SK-N-SH (cell line): ENCODE results near the gene NDUFB2. TPM values are rescaled to one million over a fixed set of nuclear protein-coding genes. Genes with fewer than 3 reads are reported as not detected.

Experiments
- CTCF ChIA-PET: fragments of 300-600, 350-600 bp; formaldehyde crosslinking; extraction: SDS; loops from one replicate; lab custom pipeline; 2021; lab: Yijun Ruan, JAX
- POLR2A ChIA-PET: fragments of 350-600 bp; sonication (Branson Sonifier 250); formaldehyde crosslinking; extraction: SDS; loops from one replicate; lab custom pipeline; 2020; ENCODE audit warnings: antibody characterized with exemption, inconsistent platforms; lab: Yijun Ruan, JAX
- DNase-seq: peaks from one replicate; pipeline ENCODE4 v3.0.0; 2012
- H2AFZ ChIP-seq: fragments of 200-600 bp; sonication (generic); 2 replicates; pipeline ENCODE4 v1.8.1; 2016; ENCODE audit warnings: antibody characterized with exemption, mild to moderate bottlenecking, low read depth
- H3F3A ChIP-seq: fragments of 200-600 bp; sonication (generic); replicated peaks from 2 replicates; pipeline ENCODE3; 2016; ENCODE audit warnings: antibody characterized with exemption, mild to moderate bottlenecking; ENCODE audit not compliant: insufficient read depth
- H3K27ac ChIP-seq, 2 experiments: fragments of 200-500 bp in 1 of 2; fragments of 200-600 bp in 1 of 2; sonication (Bioruptor generic) in 1 of 2; sonication (generic), shearing (Covaris generic) in 1 of 2; 2 replicates each; pipeline versions ENCODE4 v1.5.1 to v1.6.1; 2014 to 2016; ENCODE audit warnings: low read depth in 2 of 2, inconsistent platforms in 1 of 2, low read length in 1 of 2, mild to moderate bottlenecking in 1 of 2, mixed read lengths in 1 of 2
- H3K27me3 ChIP-seq: fragments of 200-600 bp; sonication (generic), shearing (Covaris generic); 2 replicates; pipeline ENCODE4 v1.6.1; 2016; ENCODE audit warnings: mixed run types; ENCODE audit not compliant: insufficient read depth
- H3K36me3 ChIP-seq, 2 experiments: fragments of 200-500 bp in 1 of 2; fragments of 200-600 bp in 1 of 2; sonication (Bioruptor generic) in 1 of 2; sonication (generic) in 1 of 2; replicated peaks in 1 of 2; 2 replicates each; pipeline versions ENCODE3 to v1.5.1; 2014 to 2016; ENCODE audit warnings: low read length in 1 of 2, mild to moderate bottlenecking in 1 of 2; ENCODE audit not compliant: insufficient read depth in 2 of 2, control insufficient read depth in 1 of 2
- H3K4me1 ChIP-seq, 2 experiments: fragments of 200-500 bp in 1 of 2; fragments of 200-600 bp in 1 of 2; sonication (Bioruptor generic) in 1 of 2; sonication (generic), shearing (Covaris generic) in 1 of 2; 2 replicates each; pipeline versions ENCODE4 v1.5.1 to v1.6.1; 2014 to 2016; ENCODE audit warnings: low read depth in 1 of 2, low read length in 1 of 2, mixed run types in 1 of 2; ENCODE audit not compliant: insufficient read depth in 2 of 2, control insufficient read depth in 1 of 2
- H3K4me2 ChIP-seq: fragments of 200-600 bp; sonication (generic), shearing (Covaris generic); 2 replicates; pipeline ENCODE4 v1.6.1; 2017; ENCODE audit warnings: mixed run types
- H3K4me3 ChIP-seq, 2 experiments: fragments of 200-500 bp in 1 of 2; fragments of 200-600 bp in 1 of 2; sonication (Bioruptor generic) in 1 of 2; sonication (generic), shearing (Covaris generic) in 1 of 2; 2 replicates each; pipeline versions ENCODE4 v1.5.1 to v1.8.1; 2014 to 2016; ENCODE audit warnings: low read depth in 2 of 2, inconsistent platforms in 1 of 2, low read length in 1 of 2, mild to moderate bottlenecking in 1 of 2, mixed read lengths in 1 of 2, moderate library complexity in 1 of 2
- H3K79me2 ChIP-seq: fragments of 200-600 bp; sonication (generic); 2 replicates; pipeline ENCODE4 v1.8.1; 2017; ENCODE audit warnings: mild to moderate bottlenecking; ENCODE audit not compliant: insufficient read depth
- H3K9ac ChIP-seq: fragments of 200-600 bp; sonication (generic); 2 replicates; pipeline ENCODE4 v1.6.1; 2017; ENCODE audit warnings: mixed run types
- H3K9me2 ChIP-seq: fragments of 200-600 bp; sonication (generic); 2 replicates; pipeline ENCODE4 v1.6.1; 2017; ENCODE audit warnings: mixed run types
- H3K9me3 ChIP-seq: fragments of 200-600 bp; sonication (generic); 2 replicates; pipeline ENCODE4 v1.6.1; 2017; ENCODE audit warnings: mixed run types, mild to moderate bottlenecking, moderate library complexity
- H4K20me1 ChIP-seq: fragments of 200-600 bp; sonication (generic); 2 replicates; pipeline ENCODE4 v1.6.1; 2017; ENCODE audit warnings: mild to moderate bottlenecking, mixed run types; ENCODE audit not compliant: insufficient read depth
- GABPA ChIP-seq: IDR thresholded peaks from 2 replicates; pipeline ENCODE4 v1.4.0; 2012; ENCODE audit warnings: low read depth, mild to moderate bottlenecking
- GATA2 ChIP-seq: sonication (generic); formaldehyde crosslinking; IDR thresholded peaks from 2 replicates; pipeline ENCODE4 v1.5.0; 2020; ENCODE audit warnings: mild to moderate bottlenecking, missing genetic modification reagents
- JUND ChIP-seq: IDR thresholded peaks from 2 replicates; pipeline ENCODE4 v1.4.0; 2012
- MAX ChIP-seq: IDR thresholded peaks from 2 replicates; pipeline ENCODE4 v1.4.0; 2012; ENCODE audit warnings: low read depth
- MEF2A ChIP-seq: IDR thresholded peaks from 2 replicates; pipeline ENCODE4 v1.4.0; 2012; ENCODE audit warnings: low read depth, borderline replicate concordance
- NRF1 ChIP-seq: IDR thresholded peaks from 2 replicates; pipeline ENCODE4 v1.6.1; 2012; ENCODE audit warnings: low read depth, mild to moderate bottlenecking, low read length
- REST ChIP-seq: IDR thresholded peaks from 2 replicates; pipeline ENCODE4 v1.6.1; 2012; ENCODE audit warnings: mild to moderate bottlenecking, low read depth, low read length, moderate library complexity
- RFX5 ChIP-seq: IDR thresholded peaks from 2 replicates; pipeline ENCODE4 v1.6.1; 2012; ENCODE audit warnings: mild to moderate bottlenecking, improper control_type of control experiment, low read length
- RXRA ChIP-seq: IDR thresholded peaks from 2 replicates; pipeline ENCODE4 v1.4.0; 2012; ENCODE audit warnings: low read depth, mild to moderate bottlenecking, borderline replicate concordance
- SIN3A ChIP-seq: IDR thresholded peaks from 2 replicates; pipeline ENCODE4 v1.6.1; 2012; ENCODE audit warnings: low read depth, mild to moderate bottlenecking, low read length, moderate library complexity, borderline replicate concordance
- TCF12 ChIP-seq: IDR thresholded peaks from 2 replicates; pipeline ENCODE4 v1.4.0; 2012
- YY1 ChIP-seq: IDR thresholded peaks from 2 replicates; pipeline ENCODE4 v1.4.0; 2012; ENCODE audit warnings: low read depth, mild to moderate bottlenecking
- WGBS: methylation state at CpG from one replicate; pipeline ENCODE4 v1.1.6; 2017; ENCODE audit warnings: low lambda C conversion rate; 5-methylcytosine and 5-hydroxymethylcytosine counted together
- polyA plus RNA-seq, 3 experiments: library from polyadenylated mRNA; depleted of rRNA; stranded (reverse); fragments of >200 nt; gene quantifications; 2 replicates each; pipeline ENCODE4 v1.2.3, GENCODE V29; 2012
- TF ChIP-seq, protein P1 (sequence below): IDR thresholded peaks from 2 replicates; pipeline ENCODE4 v1.4.0; 2012; ENCODE audit warnings: low read depth, borderline replicate concordance
- TF ChIP-seq, protein P2 (sequence below): IDR thresholded peaks from 2 replicates; pipeline ENCODE4 v1.4.0; 2012; ENCODE audit warnings: low read depth, borderline replicate concordance
- TF ChIP-seq, protein P3 (sequence below): fragments of 200-600 bp; sonication (generic); IDR thresholded peaks from 2 replicates; pipeline ENCODE4 v1.6.1; 2017; ENCODE audit warnings: antibody characterized with exemption, mild to moderate bottlenecking, moderate library complexity
- TF ChIP-seq, protein P4 (sequence below): fragments of 150-350 bp; IDR thresholded peaks from 2 replicates; pipeline ENCODE4 v1.6.1; 2017; ENCODE audit warnings: antibody characterized with exemption, low read length, low read depth, borderline replicate concordance
- TF ChIP-seq, protein P5 (sequence below): IDR thresholded peaks from 2 replicates; pipeline ENCODE4; 2012

The NDUFB2 gene
- polyA plus RNA-seq, 1 of the 3 experiments (the other 2 are of a cell fraction): 1,214 TPM

DNA sequence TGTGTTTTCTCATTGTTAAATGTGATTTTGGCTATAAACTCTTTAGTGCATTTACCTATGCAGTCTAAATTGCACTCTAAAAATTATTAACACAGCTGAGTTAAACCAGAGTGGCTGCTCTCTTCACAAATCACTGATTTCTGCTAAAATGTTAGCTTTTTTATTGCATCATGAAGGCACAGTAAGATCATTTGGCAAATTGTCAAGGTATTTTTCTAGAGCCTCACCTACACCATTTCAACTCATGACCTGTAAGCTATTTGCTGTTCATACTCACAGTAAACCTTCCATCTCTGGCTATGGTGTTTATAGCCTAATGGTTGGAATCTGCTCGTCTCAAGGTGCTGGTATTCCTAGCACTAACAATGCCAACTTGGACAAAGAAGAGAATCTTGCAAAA is 25.7 kb downstream of the NDUFB2 start:
- H3K79me2 ChIP-seq: no peaks in the 10 kb centered on the region
- CTCF ChIA-PET: interaction anchor here (1.0 to 1.9 kb wide), 4 partner anchors 13 to 811 kb away, joined by 3 to 10 read pairs (median 5); no protein-coding TSS in a partner anchor
- WGBS: 96% methylated on average over 1 of the region's 1 CpG

DNA sequence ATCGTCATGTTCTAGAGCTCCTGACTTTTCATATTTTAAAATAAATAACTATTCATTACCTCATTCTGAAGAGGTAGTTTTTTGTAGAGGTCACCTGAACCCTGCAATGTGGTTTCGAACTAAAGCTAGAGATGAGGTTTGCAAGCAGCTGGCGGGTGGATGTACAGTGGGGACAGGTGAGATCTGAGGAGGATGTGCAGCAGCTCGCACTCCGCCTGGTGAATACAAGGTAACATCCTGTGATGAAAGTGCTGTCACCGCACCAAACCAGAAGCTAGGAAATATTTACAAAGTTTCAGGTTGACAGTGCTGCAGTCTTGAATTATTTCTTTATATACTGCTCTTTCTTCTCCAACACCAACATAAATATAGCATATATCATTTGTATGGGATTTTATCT is 26.5 kb downstream of the NDUFB2 start:
- POLR2A ChIA-PET: interaction anchor here (0.6 kb wide), 1 partner anchor 258 kb away, joined by 3 read pairs; no protein-coding TSS in a partner anchor
- H3K27me3 ChIP-seq: no peaks in the 10 kb centered on the region
- no peaks in the 10 kb centered on the region for H3K79me2 ChIP-seq
- H3K9me3 ChIP-seq: no peaks in the 10 kb centered on the region
- H3F3A ChIP-seq: no peaks in the 10 kb centered on the region
- no peak overlapping the region for H3K9ac ChIP-seq
- no peaks in the 10 kb centered on the region for H3K9me2 ChIP-seq
- H3K4me2 ChIP-seq: no peak overlapping the region
- DNase-seq: no peak
- 92% methylated on average over 6 of the region's 6 CpGs for WGBS
- H3K27ac ChIP-seq: no peak overlapping the region
- H2AFZ ChIP-seq: no peak overlapping the region
- no peaks in the 10 kb centered on the region for H4K20me1 ChIP-seq
- peaks cover 0 to 4% of the 10 kb centered on the region in 2 experiments; a peak in 2 of 4 replicates for H3K4me1 ChIP-seq
- peaks cover 13 to 43% of the 10 kb centered on the region in 2 experiments for H3K36me3 ChIP-seq
- no peak overlapping the region for H3K4me3 ChIP-seq
- CTCF ChIA-PET: interaction anchor here (1.3 to 2.0 kb wide), 3 partner anchors 17 to 811 kb away, joined by 7 to 10 read pairs (median 7); no protein-coding TSS in a partner anchor
- TF ChIP-seq, protein P1, sequence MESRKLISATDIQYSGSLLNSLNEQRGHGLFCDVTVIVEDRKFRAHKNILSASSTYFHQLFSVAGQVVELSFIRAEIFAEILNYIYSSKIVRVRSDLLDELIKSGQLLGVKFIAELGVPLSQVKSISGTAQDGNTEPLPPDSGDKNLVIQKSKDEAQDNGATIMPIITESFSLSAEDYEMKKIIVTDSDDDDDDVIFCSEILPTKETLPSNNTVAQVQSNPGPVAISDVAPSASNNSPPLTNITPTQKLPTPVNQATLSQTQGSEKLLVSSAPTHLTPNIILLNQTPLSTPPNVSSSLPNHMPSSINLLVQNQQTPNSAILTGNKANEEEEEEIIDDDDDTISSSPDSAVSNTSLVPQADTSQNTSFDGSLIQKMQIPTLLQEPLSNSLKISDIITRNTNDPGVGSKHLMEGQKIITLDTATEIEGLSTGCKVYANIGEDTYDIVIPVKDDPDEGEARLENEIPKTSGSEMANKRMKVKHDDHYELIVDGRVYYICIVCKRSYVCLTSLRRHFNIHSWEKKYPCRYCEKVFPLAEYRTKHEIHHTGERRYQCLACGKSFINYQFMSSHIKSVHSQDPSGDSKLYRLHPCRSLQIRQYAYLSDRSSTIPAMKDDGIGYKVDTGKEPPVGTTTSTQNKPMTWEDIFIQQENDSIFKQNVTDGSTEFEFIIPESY: no peak
- TF ChIP-seq, protein P2, sequence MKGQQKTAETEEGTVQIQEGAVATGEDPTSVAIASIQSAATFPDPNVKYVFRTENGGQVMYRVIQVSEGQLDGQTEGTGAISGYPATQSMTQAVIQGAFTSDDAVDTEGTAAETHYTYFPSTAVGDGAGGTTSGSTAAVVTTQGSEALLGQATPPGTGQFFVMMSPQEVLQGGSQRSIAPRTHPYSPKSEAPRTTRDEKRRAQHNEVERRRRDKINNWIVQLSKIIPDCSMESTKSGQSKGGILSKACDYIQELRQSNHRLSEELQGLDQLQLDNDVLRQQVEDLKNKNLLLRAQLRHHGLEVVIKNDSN: no peak
- TF ChIP-seq GATA2 (CRISPR knock-in tag): no peak
- no peak for TF ChIP-seq JUND
- TF ChIP-seq, protein P3, sequence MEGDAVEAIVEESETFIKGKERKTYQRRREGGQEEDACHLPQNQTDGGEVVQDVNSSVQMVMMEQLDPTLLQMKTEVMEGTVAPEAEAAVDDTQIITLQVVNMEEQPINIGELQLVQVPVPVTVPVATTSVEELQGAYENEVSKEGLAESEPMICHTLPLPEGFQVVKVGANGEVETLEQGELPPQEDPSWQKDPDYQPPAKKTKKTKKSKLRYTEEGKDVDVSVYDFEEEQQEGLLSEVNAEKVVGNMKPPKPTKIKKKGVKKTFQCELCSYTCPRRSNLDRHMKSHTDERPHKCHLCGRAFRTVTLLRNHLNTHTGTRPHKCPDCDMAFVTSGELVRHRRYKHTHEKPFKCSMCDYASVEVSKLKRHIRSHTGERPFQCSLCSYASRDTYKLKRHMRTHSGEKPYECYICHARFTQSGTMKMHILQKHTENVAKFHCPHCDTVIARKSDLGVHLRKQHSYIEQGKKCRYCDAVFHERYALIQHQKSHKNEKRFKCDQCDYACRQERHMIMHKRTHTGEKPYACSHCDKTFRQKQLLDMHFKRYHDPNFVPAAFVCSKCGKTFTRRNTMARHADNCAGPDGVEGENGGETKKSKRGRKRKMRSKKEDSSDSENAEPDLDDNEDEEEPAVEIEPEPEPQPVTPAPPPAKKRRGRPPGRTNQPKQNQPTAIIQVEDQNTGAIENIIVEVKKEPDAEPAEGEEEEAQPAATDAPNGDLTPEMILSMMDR: no peak
- no peak for TF ChIP-seq SIN3A
- no peak for TF ChIP-seq RFX5
- TF ChIP-seq MEF2A: no peak
- TF ChIP-seq REST: no peak
- TF ChIP-seq YY1: no peak
- no peak for TF ChIP-seq MAX
- TF ChIP-seq, protein P4, sequence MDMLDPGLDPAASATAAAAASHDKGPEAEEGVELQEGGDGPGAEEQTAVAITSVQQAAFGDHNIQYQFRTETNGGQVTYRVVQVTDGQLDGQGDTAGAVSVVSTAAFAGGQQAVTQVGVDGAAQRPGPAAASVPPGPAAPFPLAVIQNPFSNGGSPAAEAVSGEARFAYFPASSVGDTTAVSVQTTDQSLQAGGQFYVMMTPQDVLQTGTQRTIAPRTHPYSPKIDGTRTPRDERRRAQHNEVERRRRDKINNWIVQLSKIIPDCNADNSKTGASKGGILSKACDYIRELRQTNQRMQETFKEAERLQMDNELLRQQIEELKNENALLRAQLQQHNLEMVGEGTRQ: no peak
- TF ChIP-seq TCF12: no peak
- TF ChIP-seq, protein P5, sequence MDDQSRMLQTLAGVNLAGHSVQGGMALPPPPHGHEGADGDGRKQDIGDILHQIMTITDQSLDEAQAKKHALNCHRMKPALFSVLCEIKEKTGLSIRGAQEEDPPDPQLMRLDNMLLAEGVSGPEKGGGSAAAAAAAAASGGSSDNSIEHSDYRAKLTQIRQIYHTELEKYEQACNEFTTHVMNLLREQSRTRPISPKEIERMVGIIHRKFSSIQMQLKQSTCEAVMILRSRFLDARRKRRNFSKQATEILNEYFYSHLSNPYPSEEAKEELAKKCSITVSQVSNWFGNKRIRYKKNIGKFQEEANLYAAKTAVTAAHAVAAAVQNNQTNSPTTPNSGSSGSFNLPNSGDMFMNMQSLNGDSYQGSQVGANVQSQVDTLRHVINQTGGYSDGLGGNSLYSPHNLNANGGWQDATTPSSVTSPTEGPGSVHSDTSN: no peak
- TF ChIP-seq RXRA: no peak
- TF ChIP-seq GABPA: no peak

More for the DNA sequence above, 25.7 kb downstream of the NDUFB2 start:
- no peaks in the 10 kb centered on the region for H3K9me2 ChIP-seq
- TF ChIP-seq RXRA (no peak), NRF1 (no peak)
- no peak overlapping the region for H3K27ac ChIP-seq
- POLR2A ChIA-PET: no interaction called here
- H3F3A ChIP-seq: no peaks in the 10 kb centered on the region
- H3K4me2 ChIP-seq: no peak overlapping the region
- peaks cover 0 to 4% of the 10 kb centered on the region in 2 experiments; a peak in 2 of 4 replicates for H3K4me1 ChIP-seq
- peaks cover 13 to 43% of the 10 kb centered on the region in 2 experiments for H3K36me3 ChIP-seq
- H3K4me3 ChIP-seq: no peak overlapping the region
- H3K27me3 ChIP-seq: no peaks in the 10 kb centered on the region
- DNase-seq: no peak
- H3K9ac ChIP-seq: no peak overlapping the region
- no peaks in the 10 kb centered on the region for H3K9me3 ChIP-seq
- H2AFZ ChIP-seq: no peak overlapping the region
- H4K20me1 ChIP-seq: no peaks in the 10 kb centered on the region
